NB4 (cell line): ENCODE measurements around the gene CYP46A1.

Experiments used
- POLR2A ChIP-seq: IDR thresholded peaks from 2 replicates; pipeline ENCODE4 v1.6.1; 2011; ENCODE audit warnings: mild to moderate bottlenecking; ENCODE audit not compliant: insufficient read length; ENCODE audit errors: extremely low read depth
- TF ChIP-seq, protein P1 (sequence below): IDR thresholded peaks from one replicate; pipeline ENCODE4 v1.5.1; 2012; ENCODE audit warnings: low read depth, low read length
- TF ChIP-seq, protein P2 (sequence below): IDR thresholded peaks from 2 replicates; pipeline ENCODE4 v1.6.1; 2011; ENCODE audit warnings: low read depth, low read length

DNA sequence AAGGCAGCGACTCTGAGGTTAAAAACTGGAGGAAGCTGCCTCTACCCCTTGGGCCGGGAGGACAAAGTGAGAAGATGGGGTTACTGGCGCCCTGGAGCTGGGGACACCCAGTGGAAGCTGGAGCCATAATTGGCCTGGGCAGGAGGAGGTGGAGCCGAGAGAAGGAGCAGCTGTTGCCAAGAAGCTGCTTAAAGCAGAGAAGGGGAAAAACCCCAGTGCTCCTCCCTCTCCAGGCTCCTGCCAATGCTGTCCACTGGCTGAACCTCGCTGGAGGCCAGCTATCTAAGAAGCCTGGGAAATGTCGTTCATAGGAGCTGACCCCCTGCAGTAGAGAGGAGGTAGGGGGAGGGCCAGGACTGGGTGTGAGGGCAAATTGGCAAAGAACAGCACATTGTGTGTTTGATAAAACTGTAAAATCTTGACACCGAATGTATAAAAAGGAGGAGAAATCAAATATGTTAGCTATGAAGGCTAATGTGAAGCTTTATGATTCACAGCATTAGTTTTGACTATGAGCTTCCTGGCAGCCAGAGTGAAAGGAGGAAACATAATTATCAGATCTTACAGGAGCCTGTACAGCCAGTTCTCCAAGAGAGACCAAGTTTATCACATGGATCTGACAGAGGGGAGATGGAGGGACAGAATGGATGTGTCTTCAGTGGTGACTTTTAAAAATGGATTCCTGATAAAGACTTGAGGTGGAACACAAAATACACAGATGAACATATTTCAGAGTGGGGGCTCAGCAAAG, 29.7 kb upstream of the CYP46A1 start:
- TF ChIP-seq, protein P1, sequence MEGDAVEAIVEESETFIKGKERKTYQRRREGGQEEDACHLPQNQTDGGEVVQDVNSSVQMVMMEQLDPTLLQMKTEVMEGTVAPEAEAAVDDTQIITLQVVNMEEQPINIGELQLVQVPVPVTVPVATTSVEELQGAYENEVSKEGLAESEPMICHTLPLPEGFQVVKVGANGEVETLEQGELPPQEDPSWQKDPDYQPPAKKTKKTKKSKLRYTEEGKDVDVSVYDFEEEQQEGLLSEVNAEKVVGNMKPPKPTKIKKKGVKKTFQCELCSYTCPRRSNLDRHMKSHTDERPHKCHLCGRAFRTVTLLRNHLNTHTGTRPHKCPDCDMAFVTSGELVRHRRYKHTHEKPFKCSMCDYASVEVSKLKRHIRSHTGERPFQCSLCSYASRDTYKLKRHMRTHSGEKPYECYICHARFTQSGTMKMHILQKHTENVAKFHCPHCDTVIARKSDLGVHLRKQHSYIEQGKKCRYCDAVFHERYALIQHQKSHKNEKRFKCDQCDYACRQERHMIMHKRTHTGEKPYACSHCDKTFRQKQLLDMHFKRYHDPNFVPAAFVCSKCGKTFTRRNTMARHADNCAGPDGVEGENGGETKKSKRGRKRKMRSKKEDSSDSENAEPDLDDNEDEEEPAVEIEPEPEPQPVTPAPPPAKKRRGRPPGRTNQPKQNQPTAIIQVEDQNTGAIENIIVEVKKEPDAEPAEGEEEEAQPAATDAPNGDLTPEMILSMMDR, result no peak
- TF ChIP-seq POLR2A, result no peak
- TF ChIP-seq, protein P2, sequence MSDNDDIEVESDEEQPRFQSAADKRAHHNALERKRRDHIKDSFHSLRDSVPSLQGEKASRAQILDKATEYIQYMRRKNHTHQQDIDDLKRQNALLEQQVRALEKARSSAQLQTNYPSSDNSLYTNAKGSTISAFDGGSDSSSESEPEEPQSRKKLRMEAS, result no peak
